Heart left ventricle (tissue), 13 donors: Measurements from ENCODE around the gene TMEM259.

ENCODE experiments used
- CTCF ChIP-seq, 12 donors: fragments of 200-600 bp; sonication (generic) in 4 of 12; IDR thresholded peaks; one replicate each; pipeline versions ENCODE4 v1.5.0 to v1.8.0; 2018 to 2022; ENCODE audit warnings: antibody characterized with exemption in 12 of 12, mild to moderate bottlenecking in 5 of 12
- POLR2A ChIP-seq, 2 donors: fragments of 450-650 bp; IDR thresholded peaks; one replicate each; pipeline ENCODE4 v1.6.1; 2017; ENCODE audit warnings: antibody characterized with exemption in 2 of 2, mild to moderate bottlenecking in 2 of 2, moderate library complexity in 2 of 2
- donor health status: ischemic (EF 13 %, LVEDD 7.1; RV severe dilation, severe dysfunction).
- donor health status: DM: no; HTN: yes; CAD: no.
- donor health status: DM: no; HTN: no; CAD: no.
- donor health status: ischemic (EF 25% LVEDD 6.9; RV normal size, moderate dysfunction).
- donor health status: ischemic (EF 25% LVEDD 5.7; RV mildly dilated, moderate dysfunction).
- donor health status: ischemic (EF 35%, LVEDD 5.7; RV mildly dilated, moderate dysfunction).
- donor health status: nonischemic (EF 11% LVEDD 7.7; RV severe dilation, severe dysfunction).
- donor health status: DM: yes; HTN: yes; CAD: no.
- donor health status: PGD.
- donor health status: ischemic (EF 29% LVEDD 5.4; RV normal size, mild dysfunction).
- donor health status: nonischemic (EF 23%, LVEDD 6.1; RV moderate dilation, normal function).

GRCh38 chr19:1009981-1010538 lies 10.9 kb downstream of the TMEM259 start:
- TF ChIP-seq CTCF (IDR thresholded peaks at IDR 0.05) = no peak
- TF ChIP-seq POLR2A (IDR thresholded peaks at IDR 0.05) = no peak
